Esophagus (tissue), 2 donors: ENCODE data around the gene SNPH. TPM values are rescaled to one million over a fixed set of nuclear protein-coding genes. Genes with fewer than 3 reads are reported as not detected.
A peak's percentile ranks its signal among the peaks of the same experiment; 100 is the strongest.

Source experiments
- H3K27ac ChIP-seq, 2 donors: one replicate each; pipeline ENCODE4 v1.5.1; 2013; ENCODE audit warnings: low read depth in 2 of 2, mild to moderate bottlenecking in 2 of 2, inconsistent platforms in 1 of 2, low read length in 1 of 2, moderate library complexity in 1 of 2
- H3K27me3 ChIP-seq, 2 donors: one replicate each; pipeline ENCODE4 v1.6.1; 2013; ENCODE audit warnings: low read length in 2 of 2, control low read depth in 1 of 2, mild to moderate bottlenecking in 1 of 2; ENCODE audit not compliant: insufficient read depth in 2 of 2, control insufficient read depth in 1 of 2
- H3K36me3 ChIP-seq, 2 donors: one replicate each; pipeline ENCODE4 v1.6.1; 2013; ENCODE audit warnings: low read length in 1 of 2; ENCODE audit not compliant: control insufficient read depth in 2 of 2, insufficient read depth in 2 of 2
- H3K4me1 ChIP-seq, 2 donors: one replicate each; pipeline ENCODE4 v1.6.1; 2013; ENCODE audit warnings: low read length in 1 of 2; ENCODE audit not compliant: control insufficient read depth in 2 of 2, insufficient read depth in 2 of 2
- H3K4me3 ChIP-seq, 2 donors: one replicate each; pipeline ENCODE4 v1.5.1; 2013; ENCODE audit warnings: low read length in 2 of 2, mild to moderate bottlenecking in 2 of 2, low read depth in 1 of 2, moderate library complexity in 1 of 2
- H3K9me3 ChIP-seq, 2 donors: one replicate each; pipeline ENCODE4 v1.6.1; 2013; ENCODE audit warnings: mild to moderate bottlenecking in 2 of 2, low read depth in 1 of 2, low read length in 1 of 2, moderate library complexity in 1 of 2; ENCODE audit not compliant: control insufficient read depth in 2 of 2, insufficient read depth in 1 of 2
- WGBS, 2 donors: extraction: QIAGEN DNeasy Blood & Tissue Kit; methylation state at CpG; one replicate each; pipeline ENCODE4 v1.1.7; 2013; 5-methylcytosine and 5-hydroxymethylcytosine counted together
- polyA plus RNA-seq, 2 donors: library from polyadenylated mRNA; stranded (reverse); fragments of 200-250 nt; gene quantifications; one replicate each; pipeline ENCODE4 v1.2.3, GENCODE V29; 2013
- donor health status: healthy with polysubstance abuse.
- donor health status: Bipolar disorder and iron deficiency.

Gene SNPH
- polyA plus RNA-seq, 2 donors: 0.92 to 1.1 TPM

- no peak overlapping the region for H3K4me3 ChIP-seq
- H3K9me3 ChIP-seq: no peaks in the 10 kb centered on the region
- H3K27ac ChIP-seq: peak overlapping the region in 1 of 2 donors; percentile 46
- no peaks in the 10 kb centered on the region for H3K27me3 ChIP-seq
- no peaks in the 10 kb centered on the region for H3K36me3 ChIP-seq
- 92 to 93% methylated on average over 11 of the region's 11 CpGs for WGBS, 2 donors
- peaks cover 5 to 29% of the 10 kb centered on the region in 2 donors for H3K4me1 ChIP-seq
Measured at GRCh38 chr20:1333462-1334369, 67.6 kb downstream of the SNPH start.

GRCh38 chr20:1334370-1334731 lies 68.3 kb downstream of the SNPH start:
- Histone ChIP-seq H3K27ac (peak overlapping the region in 1 of 2 donors; percentile 83), H3K27me3 (no peaks in the 10 kb centered on the region), H3K9me3 (no peaks in the 10 kb centered on the region), H3K4me1 (peaks cover 5 to 23% of the 10 kb centered on the region in 2 donors), H3K36me3 (no peaks in the 10 kb centered on the region), H3K4me3 (no peak overlapping the region)
- 90 to 94% methylated on average over 4 of the region's 4 CpGs for WGBS, 2 donors

DNA sequence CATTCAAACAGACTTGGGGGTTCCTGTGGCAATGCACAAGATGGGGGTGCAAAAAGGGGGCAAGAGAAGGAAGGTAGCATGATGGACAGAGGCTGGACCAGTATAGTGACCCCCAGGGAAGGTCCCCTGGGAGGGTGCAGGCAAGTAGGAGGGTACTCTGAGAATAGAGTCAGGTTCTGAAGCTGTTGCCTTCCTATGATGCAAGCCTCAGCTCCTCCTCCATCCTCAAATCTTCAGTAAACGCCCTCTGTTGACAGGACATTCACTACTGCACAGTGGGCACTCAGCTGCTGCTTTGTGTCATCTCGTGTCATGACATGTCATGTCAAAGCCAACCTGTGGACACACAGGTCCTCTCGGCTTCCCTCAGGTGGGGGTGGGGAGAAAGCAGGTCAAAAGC lies 68.7 kb downstream of the SNPH start:
- Histone ChIP-seq H3K27ac (peak overlapping the region; percentile 44 to 83), H3K36me3 (no peaks in the 10 kb centered on the region), H3K27me3 (no peaks in the 10 kb centered on the region), H3K9me3 (no peaks in the 10 kb centered on the region), H3K4me3 (peak overlapping the region in 1 of 2 donors; percentile 9), H3K4me1 (peaks cover 5 to 23% of the 10 kb centered on the region in 2 donors)
- 36 to 52% methylated on average over 3 of the region's 3 CpGs for WGBS, 2 donors

DNA sequence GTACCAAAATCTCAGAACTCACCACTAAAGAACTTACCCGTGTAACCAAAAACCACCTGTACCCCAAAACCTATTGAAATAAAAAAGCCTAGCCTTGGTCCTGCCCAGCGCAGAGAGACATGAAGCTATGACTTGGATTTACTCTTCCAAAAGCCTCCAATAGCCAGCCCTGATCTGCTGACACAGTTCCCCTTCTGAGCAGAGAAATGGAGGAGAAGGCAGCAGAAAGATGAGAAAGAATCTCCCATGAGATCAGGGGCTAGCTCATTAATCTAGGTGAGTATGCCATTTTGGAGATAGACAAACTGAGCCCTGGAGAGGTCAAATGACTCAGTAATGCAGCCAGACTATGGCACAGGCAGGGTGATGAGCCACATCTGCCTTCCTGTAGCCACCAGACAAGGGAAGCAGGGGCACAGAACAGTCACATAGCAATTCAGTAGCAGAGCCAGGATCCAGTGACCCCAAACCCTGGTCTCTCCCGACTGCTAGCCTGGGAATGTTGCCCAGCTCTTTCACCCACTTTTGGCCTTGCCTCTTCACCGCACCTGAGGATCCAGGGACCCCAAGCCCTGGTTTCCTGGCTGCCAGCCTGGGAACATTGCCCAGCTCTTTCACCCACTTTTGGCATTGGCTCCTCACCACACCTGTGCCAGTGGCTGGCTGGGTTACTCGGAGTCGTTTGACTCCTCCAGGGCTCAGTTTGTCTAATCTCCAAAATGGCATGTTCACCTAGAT lies 70.0 kb downstream of the SNPH start:
- Histone ChIP-seq H3K4me1 (peaks cover 5 to 15% of the 10 kb centered on the region in 2 donors), H3K27me3 (no peaks in the 10 kb centered on the region), H3K27ac (peak overlapping the region; percentile 35 to 88), H3K36me3 (no peaks in the 10 kb centered on the region), H3K9me3 (no peaks in the 10 kb centered on the region), H3K4me3 (no peak overlapping the region)
- 55 to 60% methylated on average over 6 of the region's 6 CpGs for WGBS, 2 donors

DNA sequence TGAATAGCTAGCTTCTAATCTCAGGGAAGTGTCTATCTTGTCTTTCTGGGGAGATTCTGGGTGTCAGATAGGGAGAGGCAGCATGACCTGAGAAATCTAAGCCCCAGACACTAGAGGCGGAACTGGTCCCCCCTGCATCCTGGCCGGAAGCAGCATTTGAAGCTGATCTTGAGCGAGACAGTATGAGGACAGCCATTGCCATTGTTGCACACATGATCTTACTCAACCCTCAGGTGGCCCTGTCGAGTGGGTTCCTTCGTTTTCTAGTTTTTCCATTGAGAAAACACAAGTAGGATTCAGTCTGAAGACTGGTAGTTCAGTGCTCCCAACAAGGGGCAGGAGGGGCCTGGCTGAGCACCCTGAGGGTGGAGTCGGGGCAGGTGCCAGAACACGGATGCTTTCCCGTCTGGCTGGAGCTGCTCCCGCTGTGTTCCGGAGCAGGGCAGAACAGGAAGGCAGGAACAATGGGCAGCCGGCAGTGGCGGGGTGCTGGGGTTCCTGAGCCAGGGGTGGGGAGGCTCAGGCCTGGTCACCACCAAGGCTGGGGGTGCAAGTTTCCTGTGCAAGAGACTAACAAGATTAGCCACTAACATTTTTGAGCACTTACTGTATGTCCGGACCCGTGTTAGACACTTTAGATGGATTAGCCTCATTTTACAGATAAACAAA lies 70.7 kb downstream of the SNPH start:
- WGBS, 2 donors: 22 to 28% methylated on average over 14 of the region's 14 CpGs

DNA sequence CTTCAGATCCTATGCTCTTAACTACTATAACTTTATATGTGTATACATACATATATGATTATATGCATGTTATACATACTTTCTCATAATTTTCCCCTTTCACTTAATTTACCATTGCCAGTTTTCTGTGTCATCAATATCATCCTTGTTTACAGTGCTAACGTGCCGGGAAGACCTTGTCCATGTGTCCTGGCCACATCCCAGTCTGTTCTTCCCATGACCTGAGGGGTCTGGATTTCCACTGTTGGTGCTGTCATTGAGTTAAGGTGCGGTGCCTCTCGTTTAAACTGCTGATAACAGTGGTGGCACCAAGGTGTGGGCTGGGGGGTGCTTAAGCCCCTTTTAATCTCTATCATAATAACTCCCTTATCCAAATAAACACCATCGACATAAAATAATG lies 71.3 kb downstream of the SNPH start:
- no peak overlapping the region for H3K27ac ChIP-seq
- H3K27me3 ChIP-seq: no peaks in the 10 kb centered on the region
- WGBS, 2 donors: 42 to 44% methylated on average over 5 of the region's 5 CpGs
- H3K4me3 ChIP-seq: no peak overlapping the region
- no peaks in the 10 kb centered on the region for H3K36me3 ChIP-seq
- peaks cover 5 to 12% of the 10 kb centered on the region in 2 donors for H3K4me1 ChIP-seq
- no peaks in the 10 kb centered on the region for H3K9me3 ChIP-seq

More for the DNA sequence above, 70.7 kb downstream of the SNPH start:
- Histone ChIP-seq H3K4me3 (no peak overlapping the region), H3K27ac (peak overlapping the region in 1 of 2 donors; percentile 88), H3K27me3 (no peaks in the 10 kb centered on the region), H3K36me3 (no peaks in the 10 kb centered on the region), H3K4me1 (peaks cover 5 to 13% of the 10 kb centered on the region in 2 donors), H3K9me3 (no peaks in the 10 kb centered on the region)

GRCh38 chr20:1338096-1338495 lies 72.0 kb downstream of the SNPH start:
- 95% methylated on average over 5 of the region's 5 CpGs for WGBS, 2 donors
- Histone ChIP-seq H3K9me3 (no peaks in the 10 kb centered on the region), H3K27ac (no peak overlapping the region)

DNA sequence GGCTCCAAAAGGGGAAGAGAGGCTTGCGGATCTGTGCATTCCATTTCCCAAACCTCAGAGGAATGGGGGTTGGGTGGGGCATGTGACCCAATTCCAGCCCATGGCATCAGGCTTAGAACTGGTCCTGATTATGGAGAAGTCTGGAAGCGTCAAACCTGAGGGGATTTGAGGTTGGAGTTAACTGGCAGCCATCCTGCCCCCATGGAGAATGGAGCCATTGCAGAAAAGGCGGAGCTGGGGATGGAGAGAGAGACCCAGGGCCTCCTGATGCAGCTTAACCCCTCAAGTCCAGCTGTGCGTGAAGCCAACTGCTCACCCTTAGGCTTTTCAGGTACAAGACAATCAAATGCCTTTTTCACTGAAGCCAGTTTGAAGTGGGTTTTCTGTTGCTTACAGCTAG lies 72.7 kb downstream of the SNPH start:
- WGBS, 2 donors: 85 to 93% methylated on average over 4 of the region's 4 CpGs
- Histone ChIP-seq H3K27me3 (no peaks in the 10 kb centered on the region), H3K27ac (no peak overlapping the region), H3K9me3 (no peaks in the 10 kb centered on the region), H3K4me3 (no peak overlapping the region), H3K4me1 (peaks cover 5 to 12% of the 10 kb centered on the region in 2 donors), H3K36me3 (no peaks in the 10 kb centered on the region)

More at GRCh38 chr20:1338096-1338495, 72.0 kb downstream of the SNPH start:
- Histone ChIP-seq H3K27me3 (no peaks in the 10 kb centered on the region), H3K4me1 (peaks cover 5 to 12% of the 10 kb centered on the region in 2 donors), H3K36me3 (no peaks in the 10 kb centered on the region), H3K4me3 (no peak overlapping the region)

GRCh38 chr20:1341561-1342265 lies 75.6 kb downstream of the SNPH start:
- H3K4me1 ChIP-seq: peaks cover 4 to 5% of the 10 kb centered on the region in 2 donors
- 89% methylated on average over 5 of the region's 5 CpGs for WGBS, 2 donors

More at GRCh38 chr20:1341561-1342265, 75.6 kb downstream of the SNPH start:
- Histone ChIP-seq H3K27ac (no peak overlapping the region), H3K36me3 (no peaks in the 10 kb centered on the region), H3K9me3 (no peaks in the 10 kb centered on the region), H3K27me3 (no peaks in the 10 kb centered on the region), H3K4me3 (no peak overlapping the region)
